ENCODE data around the gene FGF22.
A peak's percentile ranks its signal among the peaks of the same experiment; 100 is the strongest.
"Not testable (repeated sequence)": the region's sequence is repeated elsewhere in the genome, so short reads cannot be mapped to it uniquely, and the experiment has no call there.

FGF22 gene

GRCh38 chr19:660793-661426 is 21.2 kb downstream of the FGF22 start:
- no peak for DNase-seq (ENCODE audit: low spot score)

GRCh38 chr19:661427-662196 is 21.9 kb downstream of the FGF22 start:
- DNase-seq (ENCODE audit: low spot score) = no peak

GRCh38 chr19:662207-662961 is 22.7 kb downstream of the FGF22 start:
- no peak for DNase-seq (ENCODE audit: low spot score)

GRCh38 chr19:662962-663681 is 23.4 kb downstream of the FGF22 start, which contains the start of gene RNF126:
Gene RNF126 (minus strand): TSS chr19:663214. CDS start chr19:663121, 93 bp downstream.
- peak; percentile 88 for DNase-seq (ENCODE audit: low spot score)

- no peak for DNase-seq (ENCODE audit: low spot score)
Measured at GRCh38 chr19:663682-664117, 24.0 kb downstream of the FGF22 start.

GRCh38 chr19:664913-665443 is 25.3 kb downstream of the FGF22 start:
- peak; percentile 73 for DNase-seq (ENCODE audit: low spot score)

- not testable (repeated sequence) for DNase-seq (ENCODE audit: low spot score)
Measured at GRCh38 chr19:666985-667573, 27.4 kb downstream of the FGF22 start.

GRCh38 chr19:668675-669434 is 29.2 kb downstream of the FGF22 start:
- not testable (repeated sequence) for DNase-seq (ENCODE audit: low spot score)

- DNase-seq (ENCODE audit: low spot score) = no peak
Measured at GRCh38 chr19:670609-671075, 31.0 kb downstream of the FGF22 start.

- DNase-seq (ENCODE audit: low spot score) = peak; percentile 60
Measured at GRCh38 chr19:674282-675151, 34.8 kb downstream of the FGF22 start.

GRCh38 chr19:676007-676338 is 36.3 kb downstream of the FGF22 start:
- no peak for DNase-seq (ENCODE audit: low spot score)

GRCh38 chr19:676339-677105 is 36.8 kb downstream of the FGF22 start, which contains the start of gene FSTL3:
Gene FSTL3 (plus strand): TSS chr19:676392. CDS start chr19:676424, 32 bp downstream.
- no peak for DNase-seq (ENCODE audit: low spot score)

- no peak for DNase-seq (ENCODE audit: low spot score)
Measured at GRCh38 chr19:677201-677600, 37.5 kb downstream of the FGF22 start.

GRCh38 chr19:677601-678436 is 38.1 kb downstream of the FGF22 start:
- no peak for DNase-seq (ENCODE audit: low spot score)

- DNase-seq (ENCODE audit: low spot score) = no peak
Measured at GRCh38 chr19:678791-679388, 39.2 kb downstream of the FGF22 start.

GRCh38 chr19:679418-680286 is 40.0 kb downstream of the FGF22 start:
- DNase-seq (ENCODE audit: low spot score) = peak; percentile 48
